DOHH2 (cell line): ENCODE results near the gene FXYD6.

Source experiments
- H3F3A ChIP-seq: fragments of 200-600 bp; sonication (generic), shearing (Covaris generic); 2 replicates; pipeline ENCODE4 v1.6.0; 2016; ENCODE audit warnings: antibody characterized with exemption, mild to moderate bottlenecking; ENCODE audit not compliant: control insufficient read depth, insufficient read depth
- H3K27ac ChIP-seq: fragments of 200-600 bp; sonication (generic); 2 replicates; pipeline ENCODE4 v1.5.1; 2014; ENCODE audit warnings: low read depth, mild to moderate bottlenecking, low read length, moderate library complexity
- H3K27me3 ChIP-seq: fragments of 200-600 bp; sonication (generic); 2 replicates; pipeline ENCODE4 v1.6.1; 2014; ENCODE audit warnings: mild to moderate bottlenecking, low read length, mixed read lengths; ENCODE audit not compliant: control insufficient read depth
- H3K36me3 ChIP-seq: fragments of 200-600 bp; sonication (generic); 2 replicates; pipeline ENCODE4 v1.6.1; 2014; ENCODE audit warnings: mild to moderate bottlenecking, low read length, moderate library complexity, mixed read lengths; ENCODE audit not compliant: control insufficient read depth
- H3K4me1 ChIP-seq: fragments of 200-600 bp; sonication (generic); 2 replicates; pipeline ENCODE4 v1.6.1; 2014; ENCODE audit warnings: mild to moderate bottlenecking, low read length, mixed read lengths; ENCODE audit not compliant: control insufficient read depth
- H3K4me2 ChIP-seq: fragments of 200-600 bp; sonication (generic); 2 replicates; pipeline ENCODE4 v1.6.0; 2014; ENCODE audit warnings: mild to moderate bottlenecking, low read length, moderate library complexity
- H3K4me3 ChIP-seq: fragments of 200-600 bp; sonication (generic); 2 replicates; pipeline ENCODE4 v1.5.1; 2014; ENCODE audit warnings: mild to moderate bottlenecking, low read length, mixed read lengths
- H3K79me2 ChIP-seq: fragments of 200-600 bp; sonication (generic); 2 replicates; pipeline ENCODE4 v1.6.1; 2014; ENCODE audit warnings: mild to moderate bottlenecking, low read length, mixed read lengths; ENCODE audit not compliant: control insufficient read depth
- H3K9me2 ChIP-seq: fragments of 200-600 bp; sonication (generic); replicated peaks from 2 replicates; pipeline ENCODE4 v1.6.1; 2014; ENCODE audit warnings: mild to moderate bottlenecking, low read length, mixed read lengths; ENCODE audit not compliant: control insufficient read depth
- H3K9me3 ChIP-seq: fragments of 200-600 bp; sonication (generic); 2 replicates; pipeline ENCODE4 v1.6.1; 2014; ENCODE audit warnings: antibody characterized with exemption, low read length, mixed read lengths; ENCODE audit not compliant: control insufficient read depth, insufficient read depth
- H4K20me1 ChIP-seq: fragments of 200-600 bp; sonication (generic); 2 replicates; pipeline ENCODE4 v1.6.0; 2014; ENCODE audit warnings: low read depth, mild to moderate bottlenecking, antibody characterized with exemption, low read length, moderate library complexity; ENCODE audit not compliant: control insufficient read depth, insufficient read depth
- CTCF ChIP-seq: fragments of 200-600 bp; sonication (generic); IDR thresholded peaks from one replicate; pipeline ENCODE4 v1.5.1; 2014; ENCODE audit warnings: antibody characterized with exemption, mild to moderate bottlenecking, low read depth, low read length; ENCODE audit not compliant: poor library complexity, severe bottlenecking
- EZH2phosphoT487 ChIP-seq: fragments of 200-600 bp; sonication (generic); IDR thresholded peaks from 2 replicates; pipeline ENCODE4 v1.6.1; 2017; ENCODE audit warnings: borderline replicate concordance, mild to moderate bottlenecking, antibody characterized with exemption, low read length, moderate library complexity, mixed read lengths

The FXYD6 gene

DNA sequence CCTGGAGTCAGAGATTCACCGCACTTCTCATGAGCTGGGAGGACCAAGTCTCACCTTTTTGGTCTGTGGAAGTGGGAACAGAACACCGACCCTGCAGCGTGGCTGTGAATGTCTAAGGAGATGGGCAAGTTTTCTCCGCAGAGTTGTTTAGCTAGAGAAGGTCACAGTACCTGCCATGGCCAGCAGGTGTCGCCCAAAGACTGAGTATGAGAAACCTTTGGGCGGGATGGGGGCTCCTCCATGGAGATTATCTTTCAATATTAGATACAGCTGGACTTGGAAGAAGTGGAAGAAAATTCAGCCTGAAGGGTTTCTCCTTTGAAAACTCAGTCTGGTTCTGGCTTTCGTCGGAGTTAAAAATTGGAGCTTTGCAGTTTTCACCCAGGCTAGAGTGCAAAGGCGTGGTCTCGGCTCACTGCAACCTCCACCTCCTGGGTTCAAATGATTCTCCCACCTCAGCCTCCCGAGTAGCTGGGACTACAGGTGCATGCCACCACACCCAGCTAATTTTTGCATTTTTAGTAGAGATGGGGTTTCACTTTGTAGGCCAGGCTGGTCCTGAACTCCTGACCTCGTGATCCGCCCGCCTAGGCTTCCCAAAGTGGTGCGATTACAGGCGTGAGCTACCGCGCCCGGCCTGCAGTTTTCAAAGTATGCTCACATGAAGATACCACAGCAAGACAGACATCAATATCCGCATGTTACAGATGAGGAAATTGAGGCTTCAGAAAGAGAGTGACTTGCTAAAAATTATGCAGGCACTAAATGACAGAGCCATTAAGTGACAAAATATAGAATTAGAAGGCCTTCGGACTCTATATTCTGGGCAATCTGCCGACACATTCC is 68.8 kb downstream of the FXYD6 start:
- no peaks in the 10 kb centered on the region for H3K36me3 ChIP-seq
- no peaks in the 10 kb centered on the region for H3K4me1 ChIP-seq
- no peak overlapping the region for H3K4me2 ChIP-seq
- H3K9me2 ChIP-seq, result no peaks in the 10 kb centered on the region
- no peak overlapping the region for H3K4me3 ChIP-seq
- H3K79me2 ChIP-seq, result no peaks in the 10 kb centered on the region
- H3K27me3 ChIP-seq, result peaks cover 14% of the 10 kb centered on the region
- no peaks in the 10 kb centered on the region for H3K9me3 ChIP-seq
- no peaks in the 10 kb centered on the region for H4K20me1 ChIP-seq
- peak; percentile 97 for TF ChIP-seq CTCF
- no peak for TF ChIP-seq EZH2phosphoT487
- H3F3A ChIP-seq, result no peaks in the 10 kb centered on the region
- H3K27ac ChIP-seq, result no peak overlapping the region

DNA sequence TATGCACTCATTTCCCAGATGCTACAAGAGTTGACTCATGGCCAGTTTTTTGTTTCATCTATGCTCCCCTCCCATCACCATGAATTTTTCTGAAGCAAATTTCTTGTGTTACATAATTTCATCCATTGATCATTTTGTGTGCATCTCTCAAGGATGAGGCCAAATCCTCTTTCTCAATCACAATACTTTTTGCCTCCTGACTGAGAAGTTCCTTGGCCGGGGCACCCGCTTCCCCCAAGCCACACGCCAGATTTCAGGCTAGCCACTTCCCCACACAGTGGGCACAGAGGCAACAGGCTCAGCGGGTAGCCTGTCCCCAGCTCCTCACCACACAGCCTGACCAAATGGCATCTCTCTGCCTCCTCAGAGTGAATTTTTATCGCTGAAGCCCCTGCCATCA is 69.6 kb downstream of the FXYD6 start:
- peaks cover 21% of the 10 kb centered on the region for H3K27me3 ChIP-seq
- H3K27ac ChIP-seq, result no peak overlapping the region
- no peaks in the 10 kb centered on the region for H3K9me3 ChIP-seq
- TF ChIP-seq CTCF (no peak), EZH2phosphoT487 (no peak)
- H3K36me3 ChIP-seq, result no peaks in the 10 kb centered on the region
- H3K4me2 ChIP-seq, result no peak overlapping the region
- H3K4me1 ChIP-seq, result no peaks in the 10 kb centered on the region
- H3F3A ChIP-seq, result no peaks in the 10 kb centered on the region
- no peaks in the 10 kb centered on the region for H4K20me1 ChIP-seq
- H3K9me2 ChIP-seq, result no peaks in the 10 kb centered on the region
- no peaks in the 10 kb centered on the region for H3K79me2 ChIP-seq
- no peak overlapping the region for H3K4me3 ChIP-seq

DNA sequence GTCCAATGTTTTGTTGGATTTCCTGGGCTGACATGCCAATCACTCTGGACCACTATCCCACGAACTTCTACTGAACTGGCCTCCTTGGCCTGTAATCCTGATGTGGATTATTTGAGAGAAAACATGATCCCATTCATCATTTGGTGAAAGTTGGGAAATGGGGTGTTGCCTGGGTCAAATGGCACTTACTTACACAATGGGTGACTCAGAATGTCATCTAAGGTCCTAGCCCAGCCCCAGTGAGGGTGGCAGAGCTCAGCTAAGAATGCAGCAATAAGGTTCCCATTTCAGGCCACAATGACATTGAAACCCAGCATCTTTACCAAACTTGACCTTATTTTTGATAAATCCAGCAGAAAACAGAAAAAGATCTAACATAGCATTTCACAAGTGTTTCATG is 71.4 kb downstream of the FXYD6 start:
- H3K27me3 ChIP-seq, result peaks cover 31% of the 10 kb centered on the region
- H3K9me2 ChIP-seq, result no peaks in the 10 kb centered on the region
- H3K79me2 ChIP-seq, result no peaks in the 10 kb centered on the region
- TF ChIP-seq EZH2phosphoT487, result no peak
- TF ChIP-seq CTCF, result no peak
- H3F3A ChIP-seq, result no peaks in the 10 kb centered on the region
- no peaks in the 10 kb centered on the region for H3K4me1 ChIP-seq
- no peaks in the 10 kb centered on the region for H3K36me3 ChIP-seq
- no peak overlapping the region for H3K27ac ChIP-seq
- H3K4me3 ChIP-seq, result no peak overlapping the region
- H3K9me3 ChIP-seq, result no peaks in the 10 kb centered on the region
- no peaks in the 10 kb centered on the region for H4K20me1 ChIP-seq
- H3K4me2 ChIP-seq, result no peak overlapping the region
